Measurements from ENCODE around the gene SLC38A4.

The SLC38A4 gene

DNA sequence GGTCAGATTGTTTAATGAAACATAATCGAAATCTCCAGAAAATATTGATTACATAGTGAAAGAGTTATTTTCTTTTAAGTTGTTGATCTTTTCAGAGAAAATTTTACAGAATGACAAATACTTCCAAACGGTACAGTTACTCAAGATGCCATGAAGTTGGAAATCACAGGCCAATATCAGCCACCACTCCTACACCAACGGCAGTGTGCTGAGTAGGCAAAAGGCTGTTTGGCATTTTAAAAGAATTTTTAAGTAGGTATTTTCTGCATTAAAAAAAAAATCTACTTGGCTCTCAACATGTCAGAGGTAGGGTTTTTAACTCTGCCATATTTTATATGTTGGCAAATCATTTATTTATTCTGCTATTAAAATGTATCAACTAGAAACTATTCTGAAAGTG is 21.7 kb downstream of the SLC38A4 start:
- TF ChIP-seq, protein P1, sequence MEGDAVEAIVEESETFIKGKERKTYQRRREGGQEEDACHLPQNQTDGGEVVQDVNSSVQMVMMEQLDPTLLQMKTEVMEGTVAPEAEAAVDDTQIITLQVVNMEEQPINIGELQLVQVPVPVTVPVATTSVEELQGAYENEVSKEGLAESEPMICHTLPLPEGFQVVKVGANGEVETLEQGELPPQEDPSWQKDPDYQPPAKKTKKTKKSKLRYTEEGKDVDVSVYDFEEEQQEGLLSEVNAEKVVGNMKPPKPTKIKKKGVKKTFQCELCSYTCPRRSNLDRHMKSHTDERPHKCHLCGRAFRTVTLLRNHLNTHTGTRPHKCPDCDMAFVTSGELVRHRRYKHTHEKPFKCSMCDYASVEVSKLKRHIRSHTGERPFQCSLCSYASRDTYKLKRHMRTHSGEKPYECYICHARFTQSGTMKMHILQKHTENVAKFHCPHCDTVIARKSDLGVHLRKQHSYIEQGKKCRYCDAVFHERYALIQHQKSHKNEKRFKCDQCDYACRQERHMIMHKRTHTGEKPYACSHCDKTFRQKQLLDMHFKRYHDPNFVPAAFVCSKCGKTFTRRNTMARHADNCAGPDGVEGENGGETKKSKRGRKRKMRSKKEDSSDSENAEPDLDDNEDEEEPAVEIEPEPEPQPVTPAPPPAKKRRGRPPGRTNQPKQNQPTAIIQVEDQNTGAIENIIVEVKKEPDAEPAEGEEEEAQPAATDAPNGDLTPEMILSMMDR (IDR thresholded peaks at IDR 0.05; ENCODE audit: insufficient read depth, low read length, poor library complexity, severe bottlenecking) = no peak
- Histone ChIP-seq H3K4me3 (ENCODE audit: insufficient read depth, low read length, poor library complexity, severe bottlenecking) (no peak overlapping the region), H3K9me3 (ENCODE audit: insufficient read depth, low read length) (no peaks in the 10 kb centered on the region), H3F3A (ENCODE audit: insufficient read depth) (no peaks in the 10 kb centered on the region), H3K27me3 (ENCODE audit: low read length) (peaks cover 2% of the 10 kb centered on the region; the same call in 1 of the 2 replicates), H3K36me3 (ENCODE audit: low read length) (no peaks in the 10 kb centered on the region), H3K9ac (ENCODE audit: low read length) (no peak overlapping the region), H3K4me2 (ENCODE audit: low read depth, low read length, poor library complexity, severe bottlenecking) (no peak overlapping the region), H3K79me2 (ENCODE audit: insufficient read depth, low read length) (no peaks in the 10 kb centered on the region), H2AFZ (ENCODE audit: low read depth, low read length, severe bottlenecking) (no peak overlapping the region), H3K9me2 (replicated peaks; ENCODE audit: insufficient read depth, low read length) (no peaks in the 10 kb centered on the region), H4K20me1 (ENCODE audit: low read depth, low read length) (no peaks in the 10 kb centered on the region), H3K27ac (ENCODE audit: low read depth, low read length) (no peak overlapping the region)

DNA sequence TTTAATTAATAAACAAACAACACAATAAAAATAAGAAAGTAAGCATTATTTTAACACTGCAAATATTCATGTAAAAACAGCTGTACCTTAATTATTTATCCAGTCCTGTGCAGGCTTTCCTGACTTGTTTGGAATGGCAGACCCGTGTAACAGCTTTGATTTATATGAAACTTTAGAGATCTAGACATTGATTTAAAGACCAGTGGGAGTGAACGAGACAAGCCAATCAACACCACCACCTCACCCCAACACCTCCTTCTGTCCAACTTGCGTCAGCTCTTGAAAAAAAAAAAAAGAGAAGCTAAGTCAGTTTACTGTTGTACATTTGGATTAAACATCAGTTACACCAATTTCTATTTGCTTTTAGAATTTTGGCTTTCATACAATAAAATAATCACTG is 22.3 kb downstream of the SLC38A4 start:
- no peak overlapping the region for H3K27ac ChIP-seq (ENCODE audit: low read depth, low read length)
- H4K20me1 ChIP-seq (ENCODE audit: low read depth, low read length) = no peaks in the 10 kb centered on the region
- TF ChIP-seq EZH2phosphoT487 (conservative IDR thresholded peaks at IDR 0.05; ENCODE audit: low read length) = no peak
- TF ChIP-seq, protein P1 (IDR thresholded peaks at IDR 0.05; ENCODE audit: insufficient read depth, low read length, poor library complexity, severe bottlenecking) = no peak
- H3K9ac ChIP-seq (ENCODE audit: low read length) = no peak overlapping the region
- H3K4me3 ChIP-seq (ENCODE audit: insufficient read depth, low read length, poor library complexity, severe bottlenecking) = no peak overlapping the region
- no peaks in the 10 kb centered on the region for H3F3A ChIP-seq (ENCODE audit: insufficient read depth)
- H3K27me3 ChIP-seq (ENCODE audit: low read length) = peaks cover 2% of the 10 kb centered on the region; the same call in 1 of the 2 replicates
- H3K4me2 ChIP-seq (ENCODE audit: low read depth, low read length, poor library complexity, severe bottlenecking) = no peak overlapping the region
- H3K79me2 ChIP-seq (ENCODE audit: insufficient read depth, low read length) = no peaks in the 10 kb centered on the region
- H3K9me2 ChIP-seq (replicated peaks; ENCODE audit: insufficient read depth, low read length) = no peaks in the 10 kb centered on the region
- no peaks in the 10 kb centered on the region for H3K36me3 ChIP-seq (ENCODE audit: low read length)
- no peaks in the 10 kb centered on the region for H3K9me3 ChIP-seq (ENCODE audit: insufficient read depth, low read length)
- H2AFZ ChIP-seq (ENCODE audit: low read depth, low read length, severe bottlenecking) = no peak overlapping the region

DNA sequence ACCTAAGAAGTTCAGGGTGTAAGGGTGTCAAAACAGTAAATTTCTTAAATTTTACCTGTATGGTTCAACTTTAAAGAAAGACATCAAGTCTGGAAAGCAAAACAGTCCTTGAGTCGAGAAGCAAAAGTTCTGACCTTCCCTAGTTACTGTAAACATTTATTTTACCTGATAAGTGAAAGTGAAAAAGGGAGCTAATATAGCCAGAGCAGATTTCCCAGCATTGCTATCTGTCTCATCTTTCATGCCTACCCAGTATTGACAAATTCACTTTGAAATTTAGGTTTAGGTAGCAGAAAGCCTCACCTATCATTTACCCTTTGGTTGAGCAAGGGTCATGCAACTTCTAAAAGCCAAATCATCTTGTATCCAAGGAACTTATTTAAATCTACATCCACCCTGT is 24.5 kb downstream of the SLC38A4 start:
- H3K4me3 ChIP-seq (ENCODE audit: insufficient read depth, low read length, poor library complexity, severe bottlenecking) = no peak overlapping the region
- H3K27ac ChIP-seq (ENCODE audit: low read depth, low read length) = no peak overlapping the region
- TF ChIP-seq EZH2phosphoT487 (conservative IDR thresholded peaks at IDR 0.05; ENCODE audit: low read length) = no peak
- TF ChIP-seq, protein P1 (IDR thresholded peaks at IDR 0.05; ENCODE audit: insufficient read depth, low read length, poor library complexity, severe bottlenecking) = no peak
- no peaks in the 10 kb centered on the region for H3K79me2 ChIP-seq (ENCODE audit: insufficient read depth, low read length)
- H4K20me1 ChIP-seq (ENCODE audit: low read depth, low read length) = no peaks in the 10 kb centered on the region
- H2AFZ ChIP-seq (ENCODE audit: low read depth, low read length, severe bottlenecking) = no peak overlapping the region
- H3K36me3 ChIP-seq (ENCODE audit: low read length) = no peaks in the 10 kb centered on the region
- no peaks in the 10 kb centered on the region for H3F3A ChIP-seq (ENCODE audit: insufficient read depth)
- no peak overlapping the region for H3K9ac ChIP-seq (ENCODE audit: low read length)
- no peaks in the 10 kb centered on the region for H3K9me3 ChIP-seq (ENCODE audit: insufficient read depth, low read length)
- H3K4me2 ChIP-seq (ENCODE audit: low read depth, low read length, poor library complexity, severe bottlenecking) = no peak overlapping the region
- no peaks in the 10 kb centered on the region for H3K9me2 ChIP-seq (replicated peaks; ENCODE audit: insufficient read depth, low read length)
- peaks cover 2% of the 10 kb centered on the region; the same call in 1 of the 2 replicates for H3K27me3 ChIP-seq (ENCODE audit: low read length)
